NB4 (cell line): ENCODE data around the gene EHMT1.

Experiments
- CTCF ChIP-seq: IDR thresholded peaks from one replicate; pipeline ENCODE4 v1.5.1; 2012; ENCODE audit warnings: low read depth, low read length
- MAX ChIP-seq: IDR thresholded peaks from 2 replicates; pipeline ENCODE4 v1.6.1; 2011; ENCODE audit warnings: low read depth, low read length
- MYC ChIP-seq: IDR thresholded peaks from 2 replicates; pipeline ENCODE4 v1.6.1; 2011; ENCODE audit warnings: low read depth, low read length
- POLR2A ChIP-seq: IDR thresholded peaks from 2 replicates; pipeline ENCODE4 v1.6.1; 2011; ENCODE audit warnings: mild to moderate bottlenecking; ENCODE audit not compliant: insufficient read length; ENCODE audit errors: extremely low read depth

DNA sequence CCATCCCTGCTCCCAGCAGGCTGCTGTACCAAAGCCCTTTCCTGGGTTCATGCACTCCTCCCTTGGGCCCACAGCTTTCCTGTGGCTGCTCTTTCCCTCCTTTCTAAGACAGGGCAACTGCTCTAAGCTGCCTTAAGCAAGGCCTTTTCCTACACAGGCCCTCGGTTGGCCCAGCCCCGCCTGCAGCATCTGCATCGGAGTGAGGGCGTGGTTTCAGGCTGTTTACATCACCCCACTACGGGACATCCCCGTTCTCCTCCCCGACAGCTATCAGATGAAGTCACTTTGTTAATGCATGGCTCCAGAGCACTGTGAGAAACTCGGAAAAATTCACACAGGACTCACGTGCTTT, 43.5 kb upstream of the EHMT1 start:
- TF ChIP-seq CTCF, result no peak
- no peak for TF ChIP-seq POLR2A
- TF ChIP-seq MAX, result no peak
- TF ChIP-seq MYC, result no peak
